ENCODE data around the gene ATXN1.
A peak's percentile ranks its signal among the peaks of the same experiment; 100 is the strongest.

- TF ChIP-seq ZSCAN18 (tag by site-specific recombination; IDR thresholded peaks at IDR 0.05) (no peak), ZNF138 (tag by site-specific recombination; IDR thresholded peaks at IDR 0.05; ENCODE audit: borderline replicate concordance) (no peak), CTCF (tag by site-specific recombination; IDR thresholded peaks at IDR 0.05) (no peak), ZFP41 (tag by site-specific recombination; IDR thresholded peaks at IDR 0.05; ENCODE audit: borderline replicate concordance) (no peak), ZBTB1 (tag by site-specific recombination; IDR thresholded peaks at IDR 0.05) (no peak), ZNF677 (tag by site-specific recombination; IDR thresholded peaks at IDR 0.05) (no peak), ZNF133 (tag by site-specific recombination; IDR thresholded peaks at IDR 0.05) (no peak), ZNF366 (tag by site-specific recombination; conservative IDR thresholded peaks at IDR 0.05) (no peak; the same call in 1 of the 2 replicates), ZBTB17 (tag by site-specific recombination; IDR thresholded peaks at IDR 0.05) (peak; percentile 93)
- TF ChIP-seq, protein P1, sequence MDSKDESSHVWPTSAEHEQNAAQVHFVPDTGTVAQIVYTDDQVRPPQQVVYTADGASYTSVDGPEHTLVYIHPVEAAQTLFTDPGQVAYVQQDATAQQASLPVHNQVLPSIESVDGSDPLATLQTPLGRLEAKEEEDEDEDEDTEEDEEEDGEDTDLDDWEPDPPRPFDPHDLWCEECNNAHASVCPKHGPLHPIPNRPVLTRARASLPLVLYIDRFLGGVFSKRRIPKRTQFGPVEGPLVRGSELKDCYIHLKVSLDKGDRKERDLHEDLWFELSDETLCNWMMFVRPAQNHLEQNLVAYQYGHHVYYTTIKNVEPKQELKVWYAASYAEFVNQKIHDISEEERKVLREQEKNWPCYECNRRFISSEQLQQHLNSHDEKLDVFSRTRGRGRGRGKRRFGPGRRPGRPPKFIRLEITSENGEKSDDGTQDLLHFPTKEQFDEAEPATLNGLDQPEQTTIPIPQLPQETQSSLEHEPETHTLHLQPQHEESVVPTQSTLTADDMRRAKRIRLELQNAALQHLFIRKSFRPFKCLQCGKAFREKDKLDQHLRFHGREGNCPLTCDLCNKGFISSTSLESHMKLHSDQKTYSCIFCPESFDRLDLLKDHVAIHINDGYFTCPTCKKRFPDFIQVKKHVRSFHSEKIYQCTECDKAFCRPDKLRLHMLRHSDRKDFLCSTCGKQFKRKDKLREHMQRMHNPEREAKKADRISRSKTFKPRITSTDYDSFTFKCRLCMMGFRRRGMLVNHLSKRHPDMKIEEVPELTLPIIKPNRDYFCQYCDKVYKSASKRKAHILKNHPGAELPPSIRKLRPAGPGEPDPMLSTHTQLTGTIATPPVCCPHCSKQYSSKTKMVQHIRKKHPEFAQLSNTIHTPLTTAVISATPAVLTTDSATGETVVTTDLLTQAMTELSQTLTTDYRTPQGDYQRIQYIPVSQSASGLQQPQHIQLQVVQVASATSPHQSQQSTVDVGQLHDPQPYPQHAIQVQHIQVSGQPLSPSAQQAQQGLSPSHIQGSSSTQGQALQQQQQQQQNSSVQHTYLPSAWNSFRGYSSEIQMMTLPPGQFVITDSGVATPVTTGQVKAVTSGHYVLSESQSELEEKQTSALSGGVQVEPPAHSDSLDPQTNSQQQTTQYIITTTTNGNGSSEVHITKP (tag by site-specific recombination; IDR thresholded peaks at IDR 0.05), result no peak
Observed at GRCh38 chr6:16762268-16762549, 949 bp upstream of the ATXN1 start.
